Keratinocyte (primary cell): ENCODE results near the gene TRAP1. TPM values are rescaled to one million over a fixed set of nuclear protein-coding genes. Genes with fewer than 3 reads are reported as not detected.

ENCODE experiments used
- DNase-seq: peaks from one replicate; pipeline ENCODE4 v3.0.0-alpha.2; 2011; ENCODE audit warnings: low read depth, missing footprints, low spot score
- FAIRE-seq: peaks from 2 replicates; lab custom pipeline; 2011; peaks lifted over from hg19 to GRCh38; lab: Jason Lieb, UNC
- H2AFZ ChIP-seq: 2 replicates; pipeline ENCODE4 v1.6.0; 2012; ENCODE audit warnings: low read length, control low read depth, inconsistent platforms; ENCODE audit not compliant: control insufficient read depth
- H3K27ac ChIP-seq: 2 replicates; pipeline ENCODE4 v1.5.1; 2011; ENCODE audit warnings: low read length; ENCODE audit not compliant: control insufficient read depth, insufficient read depth
- H3K27me3 ChIP-seq: 3 replicates; pipeline ENCODE4 v1.6.0; 2011; ENCODE audit warnings: low read length; ENCODE audit not compliant: control insufficient read depth, insufficient read depth; ENCODE audit errors: extremely low read depth
- H3K36me3 ChIP-seq, 2 experiments: 2 replicates in 1 of 2; 3 replicates in 1 of 2; pipeline ENCODE4 v1.5.1; 2011; ENCODE audit warnings: low read length in 2 of 2, mild to moderate bottlenecking in 1 of 2; ENCODE audit not compliant: control insufficient read depth in 2 of 2, insufficient read depth in 2 of 2; ENCODE audit errors: extremely low read depth in 1 of 2
- H3K4me1 ChIP-seq: 3 replicates; pipeline ENCODE4 v1.5.1; 2011; ENCODE audit warnings: low read length; ENCODE audit not compliant: control insufficient read depth, insufficient read depth; ENCODE audit errors: extremely low read depth
- H3K4me2 ChIP-seq: 3 replicates; pipeline ENCODE4 v1.6.0; 2011; ENCODE audit warnings: low read depth, low read length; ENCODE audit not compliant: control insufficient read depth, insufficient read depth; ENCODE audit errors: extremely low read depth
- H3K4me3 ChIP-seq, 3 experiments: fragments of 200-600 bp in 1 of 3; sonication (generic) in 1 of 3; 2 replicates in 2 of 3; 3 replicates in 1 of 3; pipeline ENCODE4 v1.5.1; 2011 to 2016; ENCODE audit warnings: low read length in 3 of 3, mild to moderate bottlenecking in 3 of 3, control low read depth in 2 of 3, inconsistent platforms in 1 of 3, low read depth in 1 of 3, mixed read lengths in 1 of 3, mixed run types in 1 of 3, moderate library complexity in 1 of 3; ENCODE audit not compliant: control insufficient read depth in 2 of 3, insufficient read depth in 2 of 3; ENCODE audit errors: extremely low read depth in 1 of 3
- H3K79me2 ChIP-seq: 2 replicates; pipeline ENCODE4 v1.6.0; 2012; ENCODE audit warnings: low read length; ENCODE audit not compliant: control insufficient read depth, insufficient read depth
- H3K9ac ChIP-seq: 3 replicates; pipeline ENCODE4 v1.6.0; 2011; ENCODE audit warnings: low read length; ENCODE audit not compliant: control insufficient read depth, insufficient read depth; ENCODE audit errors: extremely low read depth
- H3K9me1 ChIP-seq: 3 replicates; pipeline ENCODE4 v1.6.0; 2011; ENCODE audit warnings: low read length; ENCODE audit not compliant: control insufficient read depth, insufficient read depth; ENCODE audit errors: extremely low read depth
- H3K9me3 ChIP-seq: 2 replicates; pipeline ENCODE4 v1.5.1; 2012; ENCODE audit warnings: low read depth, low read length; ENCODE audit not compliant: control insufficient read depth
- H4K20me1 ChIP-seq: 3 replicates; pipeline ENCODE4 v1.6.0; 2011; ENCODE audit warnings: low read length; ENCODE audit not compliant: control insufficient read depth, insufficient read depth; ENCODE audit errors: extremely low read depth
- EZH2 ChIP-seq: IDR thresholded peaks from one replicate; pipeline ENCODE4 v1.6.1; 2012; ENCODE audit warnings: inconsistent platforms, mild to moderate bottlenecking, low read length, moderate library complexity
- dilution Hi-C: fragments of 300-500 bp; cut with MboI; formaldehyde crosslinking; loops from one replicate; pipeline ENCODE4 v1.7.0; 2020; ENCODE audit warnings: low sequenced_read_pairs; ENCODE audit not compliant: extremely low pct_ligation_motif_present
- polyA plus RNA-seq, 5 experiments: library from polyadenylated mRNA; depleted of rRNA in 3 of 5; stranded (reverse) in 3 of 5; stranded (forward) in 1 of 5; unstranded in 1 of 5; fragments of >200 nt; gene quantifications; 1 replicate in 1 of 5; 2 replicates in 3 of 5; 3 replicates in 1 of 5; pipeline versions ENCODE4 v1.2.1 to v1.2.3, GENCODE V29; 2011 to 2012; ENCODE audit warnings: missing spikeins in 2 of 5, low read depth in 1 of 5, low replicate concordance in 1 of 5
- TF ChIP-seq, protein P1 (sequence below), 3 experiments: IDR thresholded peaks in 1 of 3; conservative IDR thresholded peaks in 1 of 3; optimal IDR thresholded peaks in 1 of 3; 2 replicates in 2 of 3; 3 replicates in 1 of 3; pipeline versions ENCODE3 to v1.5.1; 2011; ENCODE audit warnings: low read length in 3 of 3, mild to moderate bottlenecking in 3 of 3, moderate library complexity in 2 of 3, control low read depth in 1 of 3, inconsistent platforms in 1 of 3; ENCODE audit not compliant: insufficient read depth in 2 of 3; ENCODE audit errors: extremely low read depth in 1 of 3

The TRAP1 gene
- polyA plus RNA-seq, 1 donor (not counting 4 experiments of a cell fraction or from before 2014, with no cell fraction given): 106 TPM

DNA sequence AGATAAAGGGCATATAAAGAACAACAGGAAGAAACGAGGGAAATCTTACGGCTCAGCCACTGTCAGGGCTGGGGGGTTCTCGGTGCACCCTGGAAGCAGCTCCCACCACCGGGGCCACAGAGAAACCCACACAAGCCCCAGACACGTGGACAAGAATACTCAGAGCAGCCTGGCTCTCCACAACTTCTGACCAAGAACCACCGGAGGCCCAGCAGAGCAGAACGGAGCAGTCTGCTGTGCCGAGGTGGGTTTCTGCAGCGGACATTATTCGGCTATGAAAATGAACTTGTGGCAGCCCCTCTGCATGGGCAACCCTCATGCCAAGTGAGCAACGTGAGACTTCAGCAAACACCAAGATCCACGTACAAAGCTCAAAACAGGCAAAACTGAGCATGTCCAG is 56.0 kb downstream of the TRAP1 start:
- no peaks in the 10 kb centered on the region for H3K79me2 ChIP-seq
- dilution Hi-C loops: no loop called here
- FAIRE-seq (no peak), DNase-seq (no peak)
- peaks cover 30 to 51% of the 10 kb centered on the region in 2 experiments for H3K36me3 ChIP-seq
- H3K4me2 ChIP-seq: no peak overlapping the region
- H3K4me3 ChIP-seq: no peak overlapping the region
- no peaks in the 10 kb centered on the region for H3K9me1 ChIP-seq
- H3K9ac ChIP-seq: no peak overlapping the region
- TF ChIP-seq EZH2: no peak
- TF ChIP-seq, protein P1, sequence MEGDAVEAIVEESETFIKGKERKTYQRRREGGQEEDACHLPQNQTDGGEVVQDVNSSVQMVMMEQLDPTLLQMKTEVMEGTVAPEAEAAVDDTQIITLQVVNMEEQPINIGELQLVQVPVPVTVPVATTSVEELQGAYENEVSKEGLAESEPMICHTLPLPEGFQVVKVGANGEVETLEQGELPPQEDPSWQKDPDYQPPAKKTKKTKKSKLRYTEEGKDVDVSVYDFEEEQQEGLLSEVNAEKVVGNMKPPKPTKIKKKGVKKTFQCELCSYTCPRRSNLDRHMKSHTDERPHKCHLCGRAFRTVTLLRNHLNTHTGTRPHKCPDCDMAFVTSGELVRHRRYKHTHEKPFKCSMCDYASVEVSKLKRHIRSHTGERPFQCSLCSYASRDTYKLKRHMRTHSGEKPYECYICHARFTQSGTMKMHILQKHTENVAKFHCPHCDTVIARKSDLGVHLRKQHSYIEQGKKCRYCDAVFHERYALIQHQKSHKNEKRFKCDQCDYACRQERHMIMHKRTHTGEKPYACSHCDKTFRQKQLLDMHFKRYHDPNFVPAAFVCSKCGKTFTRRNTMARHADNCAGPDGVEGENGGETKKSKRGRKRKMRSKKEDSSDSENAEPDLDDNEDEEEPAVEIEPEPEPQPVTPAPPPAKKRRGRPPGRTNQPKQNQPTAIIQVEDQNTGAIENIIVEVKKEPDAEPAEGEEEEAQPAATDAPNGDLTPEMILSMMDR (optimal IDR thresholded peaks at IDR 0.05 in 1 of 3, IDR thresholded peaks at IDR 0.05 in 1 of 3, conservative IDR thresholded peaks at IDR 0.05 in 1 of 3; ENCODE audit: extremely low read depth in 1 of 3, insufficient read depth in 2 of 3, low read length in 3 of 3): no peak
- H2AFZ ChIP-seq: no peak overlapping the region
- no peaks in the 10 kb centered on the region for H3K4me1 ChIP-seq
- H3K27ac ChIP-seq: no peak overlapping the region
- no peaks in the 10 kb centered on the region for H3K9me3 ChIP-seq
- no peaks in the 10 kb centered on the region for H4K20me1 ChIP-seq
- no peaks in the 10 kb centered on the region for H3K27me3 ChIP-seq

DNA sequence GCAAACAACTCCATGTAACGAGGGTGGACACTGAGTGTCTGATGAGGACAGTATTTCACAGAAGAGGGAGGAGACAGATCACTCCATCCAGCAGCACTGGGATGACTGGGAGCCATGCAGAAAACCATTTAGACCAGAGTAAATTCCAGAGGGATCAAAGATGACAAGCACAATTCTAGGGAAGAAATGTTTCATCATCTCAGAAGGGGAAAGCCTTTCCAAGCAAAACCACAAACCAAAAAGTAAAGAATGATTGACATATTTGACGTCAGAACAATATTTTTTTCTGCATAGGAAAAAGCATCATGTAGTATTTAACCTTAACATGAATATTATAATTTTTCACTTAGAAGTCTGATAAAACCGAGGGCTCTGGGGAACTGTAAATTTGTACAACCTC is 58.1 kb downstream of the TRAP1 start:
- Histone ChIP-seq H3K4me2 (no peak overlapping the region), H3K4me3 (no peak overlapping the region), H3K9me1 (no peaks in the 10 kb centered on the region), H3K36me3 (peaks cover 36 to 40% of the 10 kb centered on the region in 2 experiments), H2AFZ (no peak overlapping the region), H3K79me2 (no peaks in the 10 kb centered on the region), H3K9ac (no peak overlapping the region), H3K27ac (no peak overlapping the region), H3K4me1 (no peaks in the 10 kb centered on the region), H4K20me1 (no peaks in the 10 kb centered on the region), H3K27me3 (no peaks in the 10 kb centered on the region), H3K9me3 (no peaks in the 10 kb centered on the region)
- dilution Hi-C loops: no loop called here
- TF ChIP-seq, protein P1 (optimal IDR thresholded peaks at IDR 0.05 in 1 of 3, IDR thresholded peaks at IDR 0.05 in 1 of 3, conservative IDR thresholded peaks at IDR 0.05 in 1 of 3; ENCODE audit: extremely low read depth in 1 of 3, insufficient read depth in 2 of 3, low read length in 3 of 3): no peak
- no peak for TF ChIP-seq EZH2
- no peak for DNase-seq
- no peak for FAIRE-seq
